PC-9 (cell line): ENCODE data around the gene IFNL1. TPM values are rescaled to one million over a fixed set of nuclear protein-coding genes. Genes with fewer than 3 reads are reported as not detected.
"Not testable (repeated sequence)": the region's sequence is repeated elsewhere in the genome, so short reads cannot be mapped to it uniquely, and the experiment has no call there.

Experiments
- BruUV-seq: library from RNA; stranded (reverse); fragments of 400-500 nt; replicated peaks from 2 replicates; lab custom pipeline; 2021; lab: Mats Ljungman, UMichigan
- CTCF ChIA-PET: fragments of 300-600 bp; sonication (Branson Sonifier 250); formaldehyde crosslinking; loops from one replicate; lab custom pipeline; 2022; ENCODE audit warnings: antibody characterized with exemption; lab: Charles Lee
- POLR2A ChIA-PET: fragments of 300-600 bp; sonication (Branson Sonifier 250); formaldehyde crosslinking; loops from one replicate; lab custom pipeline; 2022; ENCODE audit warnings: antibody characterized with exemption; ENCODE audit not compliant: unreplicated experiment; lab: Charles Lee
- DNase-seq, 2 experiments: peaks; one replicate each; pipeline versions ENCODE4 v3.0.0 to v3.0.0-alpha.2; 2015 to 2022; ENCODE audit warnings: mixed read lengths in 1 of 2
- H2AFZ ChIP-seq: fragments of 200-600 bp; sonication (generic); 2 replicates; pipeline ENCODE4 v1.8.1; 2017; ENCODE audit warnings: antibody characterized with exemption
- H3F3A ChIP-seq: fragments of 200-600 bp; sonication (generic); 2 replicates; pipeline ENCODE4 v1.8.1; 2017; ENCODE audit warnings: antibody characterized with exemption, mild to moderate bottlenecking, low read depth; ENCODE audit not compliant: insufficient read depth
- H3K27ac ChIP-seq: fragments of 200-600 bp; sonication (generic); 2 replicates; pipeline ENCODE4 v1.6.1; 2016; ENCODE audit warnings: mixed run types
- H3K27me3 ChIP-seq: fragments of 200-600 bp; sonication (generic); 2 replicates; pipeline ENCODE4 v1.6.1; 2016; ENCODE audit warnings: low read depth, mixed run types; ENCODE audit not compliant: insufficient read depth
- H3K36me3 ChIP-seq: fragments of 200-600 bp; sonication (generic); 2 replicates; pipeline ENCODE4 v1.6.1; 2016; ENCODE audit warnings: low read depth, mixed run types
- H3K4me1 ChIP-seq: fragments of 200-600 bp; sonication (generic); replicated peaks from 2 replicates; pipeline ENCODE4 v1.6.1; 2016; ENCODE audit warnings: mixed run types; ENCODE audit not compliant: insufficient read depth
- H3K4me2 ChIP-seq: fragments of 200-600 bp; sonication (generic); 2 replicates; pipeline ENCODE4 v1.6.1; 2017; ENCODE audit warnings: mixed run types
- H3K4me3 ChIP-seq: fragments of 200-600 bp; sonication (generic); 2 replicates; pipeline ENCODE4 v1.6.1; 2016; ENCODE audit warnings: mixed run types
- H3K79me2 ChIP-seq: fragments of 200-600 bp; sonication (generic); 2 replicates; pipeline ENCODE4 v1.6.1; 2017; ENCODE audit warnings: low read depth, mixed run types
- H3K9me2 ChIP-seq: fragments of 200-600 bp; sonication (generic); 2 replicates; pipeline ENCODE4 v1.8.1; 2017; ENCODE audit warnings: mild to moderate bottlenecking; ENCODE audit not compliant: insufficient read depth
- H3K9me3 ChIP-seq: fragments of 200-600 bp; sonication (generic); 2 replicates; pipeline ENCODE4 v1.8.1; 2016; ENCODE audit warnings: low read depth; ENCODE audit not compliant: insufficient read depth
- H4K20me1 ChIP-seq: fragments of 200-600 bp; sonication (generic); 2 replicates; pipeline ENCODE4 v1.8.1; 2017; ENCODE audit not compliant: insufficient read depth
- CTCF ChIP-seq: fragments of 200-600 bp; sonication (generic); conservative IDR thresholded peaks from 2 replicates; pipeline ENCODE4 v1.6.1; 2017; ENCODE audit warnings: mixed run types, antibody characterized with exemption, mild to moderate bottlenecking, moderate library complexity
- EZH2 ChIP-seq: fragments of 200-600 bp; sonication (generic); IDR thresholded peaks from 2 replicates; pipeline ENCODE4 v1.8.0; 2017; ENCODE audit warnings: antibody characterized with exemption, low read depth
- intact Hi-C: fragments of 100-400 bp; cut with micrococcal nuclease; formaldehyde crosslinking; loops from one replicate; pipeline ENCODE4 v1.10.0; 2022; ENCODE audit not compliant: unreplicated experiment
- total RNA-seq: library from RNA; stranded (reverse); gene quantifications from 2 replicates; pipeline ENCODE4 v1.2.3, GENCODE V29; 2021

IFNL1 gene
- total RNA-seq, 1 experiment from 2014 or later: not detected

- no peaks in the 10 kb centered on the region for H4K20me1 ChIP-seq
- POLR2A ChIA-PET: interaction anchor here (0.7 kb wide), 1 partner anchor 17 kb away, joined by 6 read pairs; no protein-coding TSS in a partner anchor
- no peak overlapping the region for H3K4me3 ChIP-seq
- H3K9me2 ChIP-seq: no peaks in the 10 kb centered on the region
- TF ChIP-seq CTCF: no peak
- TF ChIP-seq EZH2: no peak
- no peaks in the 10 kb centered on the region for H3K4me1 ChIP-seq
- CTCF ChIA-PET: interaction anchor here (0.6 to 0.7 kb wide), 2 partner anchors 83 to 190 kb away, joined by 5 to 6 read pairs; no protein-coding TSS in a partner anchor
- H3K27me3 ChIP-seq: no peaks in the 10 kb centered on the region
- no peak overlapping the region for H2AFZ ChIP-seq
- no peaks in the 10 kb centered on the region for H3K36me3 ChIP-seq
- no peak overlapping the region for H3K27ac ChIP-seq
- BruUV-seq: no TSS peak
- intact Hi-C loops: loop anchor here (5.0 kb wide), 2 partner anchors 278 to 368 kb away; no protein-coding TSS in a partner anchor
- H3K4me2 ChIP-seq: no peak overlapping the region
- DNase-seq: no peak
- peaks cover 8% of the 10 kb centered on the region; the same call in 1 of the 2 replicates for H3F3A ChIP-seq
- no peaks in the 10 kb centered on the region for H3K79me2 ChIP-seq
- H3K9me3 ChIP-seq: no peaks in the 10 kb centered on the region
Observed at GRCh38 chr19:39329948-39330347, 33.7 kb downstream of the IFNL1 start.

DNA sequence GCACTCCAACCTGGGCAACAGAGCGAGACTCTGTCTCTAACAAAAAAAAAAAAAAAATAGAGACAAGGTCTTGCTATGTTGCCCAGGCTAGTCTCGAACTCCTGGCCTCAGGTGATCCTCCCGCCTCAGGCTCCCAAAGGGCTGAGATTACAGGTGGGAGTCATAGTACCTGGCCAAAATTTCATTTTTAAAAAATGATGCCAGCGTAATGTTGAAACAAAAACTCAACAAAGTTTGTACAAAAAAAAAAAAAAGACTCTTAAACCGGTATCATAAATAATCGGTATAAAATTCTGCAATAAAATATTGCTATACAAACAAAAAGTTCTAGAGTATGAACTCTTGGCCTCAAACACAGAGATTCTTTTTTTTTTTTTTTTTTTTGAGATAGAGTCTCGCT is 36.1 kb downstream of the IFNL1 start:
- intact Hi-C loops: no loop called here
- Histone ChIP-seq H3K9me2 (no peaks in the 10 kb centered on the region), H2AFZ (no peak overlapping the region), H3K4me3 (no peak overlapping the region), H3K79me2 (no peaks in the 10 kb centered on the region), H3K27ac (no peak overlapping the region), H3K27me3 (no peaks in the 10 kb centered on the region), H3K36me3 (no peaks in the 10 kb centered on the region), H3K4me2 (no peak overlapping the region), H3K4me1 (no peaks in the 10 kb centered on the region), H3K9me3 (no peaks in the 10 kb centered on the region), H3F3A (peaks cover 9% of the 10 kb centered on the region; the same call in 1 of the 2 replicates), H4K20me1 (no peaks in the 10 kb centered on the region)
- TF ChIP-seq EZH2 (no peak), CTCF (no peak)
- DNase-seq: no peak
- CTCF ChIA-PET: interaction anchor here (0.7 kb wide), 1 partner anchor 225 kb away, joined by 3 read pairs; no protein-coding TSS in a partner anchor
- POLR2A ChIA-PET: no interaction called here
- no TSS peak for BruUV-seq

- H3K4me2 ChIP-seq, H2AFZ ChIP-seq, H3K79me2 ChIP-seq, H3K9me3 ChIP-seq, DNase-seq, POLR2A ChIA-PET, H3K4me1 ChIP-seq, H3K36me3 ChIP-seq, CTCF ChIA-PET, intact Hi-C loops, H3K27me3 ChIP-seq, H3K9me2 ChIP-seq, H3K4me3 ChIP-seq, H3K27ac ChIP-seq, BruUV-seq, H4K20me1 ChIP-seq: not testable (repeated sequence)
- peaks cover 13% of the 10 kb centered on the region; the same call in 1 of the 2 replicates for H3F3A ChIP-seq
Observed at GRCh38 chr19:39332738-39333137, 36.5 kb downstream of the IFNL1 start.

GRCh38 chr19:39333507-39333906 is 37.3 kb downstream of the IFNL1 start:
- Histone ChIP-seq H3K36me3 (no peaks in the 10 kb centered on the region), H2AFZ (no peak overlapping the region), H3K4me1 (no peaks in the 10 kb centered on the region; the same call in 1 of the 2 replicates), H3K79me2 (no peaks in the 10 kb centered on the region), H3K9me3 (no peaks in the 10 kb centered on the region), H3F3A (peaks cover 18% of the 10 kb centered on the region; the same call in 1 of the 2 replicates), H4K20me1 (no peaks in the 10 kb centered on the region), H3K4me3 (no peak overlapping the region), H3K4me2 (no peak overlapping the region), H3K27ac (no peak overlapping the region), H3K9me2 (no peaks in the 10 kb centered on the region), H3K27me3 (no peaks in the 10 kb centered on the region)
- no TSS peak for BruUV-seq
- TF ChIP-seq EZH2 (no peak), CTCF (no peak)
- DNase-seq: no peak
- ChIA-PET POLR2A (no interaction called here), CTCF (no interaction called here)
- intact Hi-C loops: no loop called here
